H1 (cell line): ENCODE results near the gene TUBGCP3. TPM values are rescaled to one million over a fixed set of nuclear protein-coding genes. Genes with fewer than 3 reads are reported as not detected.
A peak's percentile ranks its signal among the peaks of the same experiment; 100 is the strongest.
"Not testable (repeated sequence)": the region's sequence is repeated elsewhere in the genome, so short reads cannot be mapped to it uniquely, and the experiment has no call there.

ENCODE experiments used
- CTCF ChIA-PET: fragments of 300-600 bp; sonication (Branson Sonifier 250); formaldehyde crosslinking; loops from one replicate; lab custom pipeline; 2021; ENCODE audit not compliant: partially characterized antibody; lab: Charles Lee
- POLR2A ChIA-PET: fragments of 300-600 bp; sonication (Branson Sonifier 250); formaldehyde crosslinking; loops from one replicate; lab custom pipeline; 2021; ENCODE audit warnings: inconsistent platforms; ENCODE audit not compliant: partially characterized antibody; lab: Charles Lee
- DNase-seq, 2 experiments: peaks; one replicate each; pipeline versions ENCODE4 v3.0.0 to v3.0.0-alpha.2; 2010 to 2022; ENCODE audit warnings: low spot score in 2 of 2, low read depth in 1 of 2, mixed read lengths in 1 of 2
- FAIRE-seq: peaks from 2 replicates; lab custom pipeline; 2011; peaks lifted over from hg19 to GRCh38; lab: Jason Lieb, UNC
- H2AFZ ChIP-seq: 2 replicates; pipeline ENCODE4 v1.8.1; 2012; ENCODE audit warnings: low read length, inconsistent platforms
- H2AK5ac ChIP-seq: 2 replicates; pipeline ENCODE4 v1.6.1; 2013; ENCODE audit warnings: low read depth, low read length
- H2BK120ac ChIP-seq: replicated peaks from 2 replicates; pipeline ENCODE3; 2013; ENCODE audit warnings: low read depth, low read length, inconsistent platforms
- H2BK12ac ChIP-seq: 2 replicates; pipeline ENCODE4 v1.6.1; 2013; ENCODE audit warnings: low read depth, low read length
- H2BK15ac ChIP-seq: 2 replicates; pipeline ENCODE4 v1.6.1; 2013; ENCODE audit warnings: low read length
- H2BK20ac ChIP-seq: 2 replicates; pipeline ENCODE4 v1.6.1; 2013; ENCODE audit warnings: low read length
- H2BK5ac ChIP-seq: 2 replicates; pipeline ENCODE4 v1.6.1; 2013; ENCODE audit warnings: low read depth, low read length
- H3K14ac ChIP-seq: 2 replicates; pipeline ENCODE4 v1.6.1; 2013; ENCODE audit warnings: inconsistent platforms; ENCODE audit not compliant: insufficient read length
- H3K18ac ChIP-seq: 2 replicates; pipeline ENCODE4 v1.6.1; 2013; ENCODE audit warnings: low read length; ENCODE audit errors: extremely low read depth
- H3K23ac ChIP-seq: 2 replicates; pipeline ENCODE4 v1.6.1; 2013; ENCODE audit warnings: inconsistent platforms; ENCODE audit not compliant: insufficient read length
- H3K23me2 ChIP-seq: 2 replicates; pipeline ENCODE4 v1.6.1; 2013; ENCODE audit warnings: low read depth, low read length
- H3K27ac ChIP-seq: 2 replicates; pipeline ENCODE4 v1.6.1; 2011; ENCODE audit warnings: low read depth, low read length, inconsistent platforms
- H3K27me3 ChIP-seq, 4 experiments: replicated peaks in 1 of 4; 1 replicate in 1 of 4; 2 replicates in 3 of 4; pipeline versions ENCODE4 v1.6.1 to v1.8.1; 2011 to 2013; ENCODE audit warnings: low read length in 3 of 4, mild to moderate bottlenecking in 3 of 4, inconsistent platforms in 2 of 4, mixed read lengths in 2 of 4, moderate library complexity in 1 of 4; ENCODE audit not compliant: control insufficient read depth in 3 of 4, insufficient read depth in 3 of 4; ENCODE audit errors: extremely low read depth in 1 of 4
- H3K36me3 ChIP-seq, 4 experiments: 2 replicates each; pipeline versions ENCODE4 v1.6.1 to v1.8.1; 2011 to 2013; ENCODE audit warnings: mild to moderate bottlenecking in 4 of 4, low read length in 3 of 4, moderate library complexity in 2 of 4, control low read depth in 1 of 4, inconsistent platforms in 1 of 4; ENCODE audit not compliant: insufficient read depth in 4 of 4, control insufficient read depth in 2 of 4
- H3K4ac ChIP-seq: replicated peaks from 2 replicates; pipeline ENCODE3; 2013; ENCODE audit warnings: low read length, low read depth, mixed read lengths, inconsistent platforms; ENCODE audit not compliant: insufficient read length
- H3K4me1 ChIP-seq, 4 experiments: replicated peaks in 1 of 4; 1 replicate in 1 of 4; 2 replicates in 3 of 4; pipeline versions ENCODE4 v1.6.1 to v1.8.1; 2011 to 2013; ENCODE audit warnings: low read length in 3 of 4, inconsistent platforms in 2 of 4, mixed read lengths in 1 of 4; ENCODE audit not compliant: insufficient read depth in 4 of 4, control insufficient read depth in 3 of 4
- H3K4me2 ChIP-seq, 2 experiments: 2 replicates each; pipeline versions ENCODE4 v1.6.1 to v1.8.1; 2011 to 2013; ENCODE audit warnings: low read depth in 2 of 2, low read length in 2 of 2, control low read depth in 1 of 2, inconsistent platforms in 1 of 2, mild to moderate bottlenecking in 1 of 2; ENCODE audit not compliant: insufficient read depth in 1 of 2
- H3K4me3 ChIP-seq, 4 experiments: fragments of 200-600, 300-600 bp in 1 of 4; sonication (generic), shearing (Covaris generic), sonication (Bioruptor Twin) in 1 of 4; 2 replicates each; pipeline versions ENCODE4 v1.5.1 to v1.8.1; 2011 to 2016; ENCODE audit warnings: low read length in 4 of 4, low read depth in 3 of 4, control low read depth in 2 of 4, inconsistent platforms in 2 of 4, mild to moderate bottlenecking in 2 of 4, mixed read lengths in 1 of 4, moderate library complexity in 1 of 4; ENCODE audit not compliant: insufficient read depth in 2 of 4; ENCODE audit errors: extremely low read depth in 1 of 4
- H3K56ac ChIP-seq: replicated peaks from 2 replicates; pipeline ENCODE3; 2013; ENCODE audit warnings: low read depth, mild to moderate bottlenecking, mixed read lengths, low read length, inconsistent platforms; ENCODE audit not compliant: insufficient read length
- H3K79me1 ChIP-seq: 2 replicates; pipeline ENCODE4 v1.6.1; 2013; ENCODE audit warnings: low read depth, low read length, control low read depth
- H3K79me2 ChIP-seq, 2 experiments: 2 replicates each; pipeline versions ENCODE4 v1.6.1 to v1.8.1; 2012 to 2013; ENCODE audit warnings: low read length in 2 of 2, mild to moderate bottlenecking in 2 of 2, inconsistent platforms in 1 of 2; ENCODE audit not compliant: insufficient read depth in 2 of 2, control insufficient read depth in 1 of 2
- H3K9ac ChIP-seq, 4 experiments: replicated peaks in 1 of 4; 1 replicate in 1 of 4; 2 replicates in 3 of 4; pipeline versions ENCODE4 v1.6.1 to v1.8.1; 2011 to 2013; ENCODE audit warnings: low read depth in 3 of 4, low read length in 3 of 4, control low read depth in 2 of 4, mild to moderate bottlenecking in 2 of 4, moderate library complexity in 2 of 4, inconsistent platforms in 1 of 4; ENCODE audit errors: extremely low read depth in 1 of 4
- H3K9me3 ChIP-seq, 2 experiments: 2 replicates each; pipeline versions ENCODE4 v1.6.1 to v1.8.1; 2012 to 2013; ENCODE audit warnings: mild to moderate bottlenecking in 2 of 2, moderate library complexity in 2 of 2, control low read depth in 1 of 2, inconsistent platforms in 1 of 2, low read depth in 1 of 2, low read length in 1 of 2, mixed read lengths in 1 of 2; ENCODE audit not compliant: insufficient read depth in 2 of 2
- H4K20me1 ChIP-seq, 2 experiments: replicated peaks in 1 of 2; 2 replicates each; pipeline versions ENCODE3 to v1.8.1; 2011 to 2013; ENCODE audit warnings: inconsistent platforms in 2 of 2, low read length in 2 of 2, mild to moderate bottlenecking in 1 of 2; ENCODE audit not compliant: insufficient read depth in 2 of 2, control insufficient read depth in 1 of 2
- H4K5ac ChIP-seq: 2 replicates; pipeline ENCODE4 v1.6.1; 2013; ENCODE audit warnings: low read length, low read depth, mixed read lengths, inconsistent platforms; ENCODE audit not compliant: insufficient read length
- H4K8ac ChIP-seq: 2 replicates; pipeline ENCODE4 v1.8.0; 2013; ENCODE audit warnings: mild to moderate bottlenecking, moderate library complexity, low read length, inconsistent platforms; ENCODE audit not compliant: insufficient read depth; ENCODE audit errors: extremely low read depth
- H4K91ac ChIP-seq: replicated peaks from 2 replicates; pipeline ENCODE3; 2013; ENCODE audit warnings: low read length, mixed read lengths, inconsistent platforms; ENCODE audit not compliant: insufficient read length
- whole genome bisulfite sequencing, 2 experiments: shearing (Covaris generic) in 1 of 2; methylation state at CpG; one replicate each; pipeline versions ENCODE4 v1.1.6 to v1.1.7; 2013 to 2015; ENCODE audit warnings: low lambda C conversion rate in 2 of 2, mixed read lengths in 2 of 2, inconsistent platforms in 1 of 2, low coverage in 1 of 2, missing lambda C conversion rate in 1 of 2; ENCODE audit not compliant: insufficient replicate concordance in 2 of 2, insufficient coverage in 1 of 2, insufficient read length in 1 of 2; ENCODE audit errors: extremely low coverage in 1 of 2, missing lambda C conversion rate in 1 of 2; 5-methylcytosine and 5-hydroxymethylcytosine counted together
- polyA plus RNA-seq, 7 experiments: library from polyadenylated mRNA; depleted of rRNA in 3 of 7; stranded (reverse) in 5 of 7; unstranded in 2 of 7; fragments of >200 nt in 5 of 7; fragments of 200-250 nt in 2 of 7; gene quantifications; 1 replicate in 5 of 7; 2 replicates in 1 of 7; 4 replicates in 1 of 7; pipeline versions ENCODE4 v1.2.1 to v1.2.3, GENCODE V29; 2011 to 2013; ENCODE audit warnings: missing spikeins in 2 of 7, mixed read lengths in 2 of 7
- total RNA-seq: library from RNA; stranded (reverse); fragmentation: NEBNext Ultra II Directional; extraction: Animal tissue kit (Norgen Biotek cat#: 25700); gene quantifications from 2 replicates; pipeline ENCODE4 v1.2.1, GENCODE V29; 2021

Gene TUBGCP3
- total and polyA plus RNA-seq, 2 of the 8 experiments (the other 6 are each of a cell fraction or from before 2014, with no cell fraction given) = 27.0 to 31.7 TPM

GRCh38 chr13:112485814-112486213 is 102.1 kb downstream of the TUBGCP3 start:
- H3K18ac ChIP-seq, H3K27me3 ChIP-seq, H2BK12ac ChIP-seq, POLR2A ChIA-PET, H3K56ac ChIP-seq, H3K79me1 ChIP-seq, H2AK5ac ChIP-seq, H4K20me1 ChIP-seq, H3K27ac ChIP-seq, H4K8ac ChIP-seq, H2BK20ac ChIP-seq, H2BK15ac ChIP-seq, H3K9me3 ChIP-seq, H2BK5ac ChIP-seq, H3K23ac ChIP-seq, H2AFZ ChIP-seq, H3K9ac ChIP-seq, H4K91ac ChIP-seq, H2BK120ac ChIP-seq, H4K5ac ChIP-seq, H3K79me2 ChIP-seq, H3K4me1 ChIP-seq, H3K14ac ChIP-seq, H3K4ac ChIP-seq, H3K4me2 ChIP-seq, H3K23me2 ChIP-seq, H3K4me3 ChIP-seq: not testable (repeated sequence)
- CTCF ChIA-PET = interaction anchor here (0.7 kb wide), 1 partner anchor 434 kb away, joined by 3 read pairs; no protein-coding TSS in a partner anchor
- DNase-seq = peak in 1 of 2 experiments; percentile 4
- H3K36me3 ChIP-seq = peaks cover 0 to 11% (median 5%) of the 10 kb centered on the region in 4 experiments; a peak in 2 of 8 replicates
- WGBS, 2 experiments = 95% methylated on average over 14 of the region's 25 CpGs; no CpG with 5 or more reads in 1 of the 2 experiments
- FAIRE-seq = peak; percentile 50
